Occipital lobe (tissue), 2 donors: ENCODE results near the gene TPTE2. TPM values are rescaled to one million over a fixed set of nuclear protein-coding genes. Genes with fewer than 3 reads are reported as not detected.
"Not testable (repeated sequence)": the region's sequence is repeated elsewhere in the genome, so short reads cannot be mapped to it uniquely, and the experiment has no call there.

Experiments
- DNase-seq: peaks from one replicate; lab custom pipeline; 2025; lab: John Stamatoyannopoulos, UW
- total RNA-seq: library from RNA; depleted of rRNA; stranded (reverse); fragments of >200 nt; gene quantifications from one replicate; pipeline ENCODE4 v1.2.3, GENCODE V29; 2014

The TPTE2 gene
- total RNA-seq, 1 donor from 2014 or later, result 0.16 TPM

GRCh38 chr13:19567820-19568534, 6.6 kb upstream of the TPTE2 start:
- no peak for DNase-seq

GRCh38 chr13:19561585-19561984, 253 bp upstream of the TPTE2 start:
- no peak for DNase-seq

GRCh38 chr13:19560672-19561071, 660 bp downstream of the TPTE2 start:
- DNase-seq, result not testable (repeated sequence)

GRCh38 chr13:19559739-19560138, 1.6 kb downstream of the TPTE2 start:
- not testable (repeated sequence) for DNase-seq

- not testable (repeated sequence) for DNase-seq
Measured at GRCh38 chr13:19557287-19557686, 4.0 kb downstream of the TPTE2 start.

- not testable (repeated sequence) for DNase-seq
Measured at GRCh38 chr13:19549245-19549644, 12.1 kb downstream of the TPTE2 start.

- DNase-seq, result not testable (repeated sequence)
Measured at GRCh38 chr13:19525634-19526033, 35.7 kb downstream of the TPTE2 start.

GRCh38 chr13:19519049-19519448, 42.3 kb downstream of the TPTE2 start:
- DNase-seq, result no peak

- not testable (repeated sequence) for DNase-seq
Measured at GRCh38 chr13:19507623-19508022, 53.7 kb downstream of the TPTE2 start.

GRCh38 chr13:19460126-19460525, 101.2 kb downstream of the TPTE2 start:
- not testable (repeated sequence) for DNase-seq

GRCh38 chr13:19439056-19439686, 122.2 kb downstream of the TPTE2 start:
- not testable (repeated sequence) for DNase-seq

GRCh38 chr13:19437780-19438179, 123.6 kb downstream of the TPTE2 start:
- DNase-seq, result not testable (repeated sequence)

GRCh38 chr13:19422236-19422635, 139.1 kb downstream of the TPTE2 start:
- DNase-seq, result not testable (repeated sequence)

GRCh38 chr13:19412494-19412893, 148.8 kb downstream of the TPTE2 start:
- DNase-seq, result not testable (repeated sequence)

GRCh38 chr13:19382746-19383511, 178.4 kb downstream of the TPTE2 start:
- not testable (repeated sequence) for DNase-seq

GRCh38 chr13:19382111-19382510, 179.2 kb downstream of the TPTE2 start:
- no peak for DNase-seq

Other genes starting within 250 kb of the TPTE2 start
- gene MPHOSPH8, start 72.1 kb upstream of the TPTE2 start, total RNA-seq, result 31.2 TPM
- 111 TPM for gene PSPC1, start 221.4 kb upstream of the TPTE2 start, total RNA-seq